ENCODE data around the gene CARM1.

- TF ChIP-seq GATA3 (IDR thresholded peaks at IDR 0.05; ENCODE audit: low read depth, low read length) (no peak), GATA2 (IDR thresholded peaks at IDR 0.05; ENCODE audit: low read depth, low read length) (no peak)
Observed at GRCh38 chr19:10846500-10847202, 24.7 kb upstream of the CARM1 start.
